GM12864 (cell line): ENCODE data around the gene CPB1.

ENCODE experiments used
- DNase-seq: peaks from one replicate; pipeline ENCODE4 v3.0.0-alpha.2; 2011; ENCODE audit warnings: low read depth
- H3K4me3 ChIP-seq: 2 replicates; pipeline ENCODE4 v1.5.1; 2011; ENCODE audit warnings: mild to moderate bottlenecking, low read depth, low read length, control low read depth
- TF ChIP-seq, protein P1 (sequence below): IDR thresholded peaks from 2 replicates; pipeline ENCODE4 v1.5.1; 2011; ENCODE audit warnings: low read depth, mild to moderate bottlenecking, moderate library complexity, low read length, control low read depth, inconsistent platforms; ENCODE audit errors: missing control alignments

CPB1 gene

GRCh38 chr3:148896062-148896461 is 68.5 kb downstream of the CPB1 start:
- TF ChIP-seq, protein P1, sequence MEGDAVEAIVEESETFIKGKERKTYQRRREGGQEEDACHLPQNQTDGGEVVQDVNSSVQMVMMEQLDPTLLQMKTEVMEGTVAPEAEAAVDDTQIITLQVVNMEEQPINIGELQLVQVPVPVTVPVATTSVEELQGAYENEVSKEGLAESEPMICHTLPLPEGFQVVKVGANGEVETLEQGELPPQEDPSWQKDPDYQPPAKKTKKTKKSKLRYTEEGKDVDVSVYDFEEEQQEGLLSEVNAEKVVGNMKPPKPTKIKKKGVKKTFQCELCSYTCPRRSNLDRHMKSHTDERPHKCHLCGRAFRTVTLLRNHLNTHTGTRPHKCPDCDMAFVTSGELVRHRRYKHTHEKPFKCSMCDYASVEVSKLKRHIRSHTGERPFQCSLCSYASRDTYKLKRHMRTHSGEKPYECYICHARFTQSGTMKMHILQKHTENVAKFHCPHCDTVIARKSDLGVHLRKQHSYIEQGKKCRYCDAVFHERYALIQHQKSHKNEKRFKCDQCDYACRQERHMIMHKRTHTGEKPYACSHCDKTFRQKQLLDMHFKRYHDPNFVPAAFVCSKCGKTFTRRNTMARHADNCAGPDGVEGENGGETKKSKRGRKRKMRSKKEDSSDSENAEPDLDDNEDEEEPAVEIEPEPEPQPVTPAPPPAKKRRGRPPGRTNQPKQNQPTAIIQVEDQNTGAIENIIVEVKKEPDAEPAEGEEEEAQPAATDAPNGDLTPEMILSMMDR = no peak
- no peak for DNase-seq
- no peak overlapping the region for H3K4me3 ChIP-seq

GRCh38 chr3:148901987-148902791 is 74.6 kb downstream of the CPB1 start:
- no peak overlapping the region for H3K4me3 ChIP-seq
- DNase-seq = no peak

DNA sequence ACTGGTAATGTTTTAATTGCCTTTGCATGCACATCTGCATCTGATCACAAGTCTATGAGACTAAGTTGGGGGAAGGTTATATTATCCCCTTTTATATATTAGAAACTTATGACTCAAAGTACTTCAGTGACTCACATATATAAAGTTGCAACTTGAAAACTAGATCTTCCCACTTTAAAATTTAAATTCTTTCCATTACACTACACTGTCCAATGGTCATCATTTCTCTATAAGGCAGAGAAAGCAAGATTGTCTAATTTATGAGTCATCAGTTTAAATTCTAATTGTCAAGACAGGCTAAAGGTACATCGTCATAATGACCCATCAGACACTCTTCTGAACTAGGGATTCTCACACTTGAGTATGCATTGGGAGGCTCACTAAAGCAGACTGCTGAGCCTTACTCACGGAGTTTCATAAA is 75.4 kb downstream of the CPB1 start:
- TF ChIP-seq, protein P1 = no peak
- H3K4me3 ChIP-seq = no peak overlapping the region
- DNase-seq = no peak

More at GRCh38 chr3:148901987-148902791, 74.6 kb downstream of the CPB1 start:
- TF ChIP-seq, protein P1 = no peak

DNA sequence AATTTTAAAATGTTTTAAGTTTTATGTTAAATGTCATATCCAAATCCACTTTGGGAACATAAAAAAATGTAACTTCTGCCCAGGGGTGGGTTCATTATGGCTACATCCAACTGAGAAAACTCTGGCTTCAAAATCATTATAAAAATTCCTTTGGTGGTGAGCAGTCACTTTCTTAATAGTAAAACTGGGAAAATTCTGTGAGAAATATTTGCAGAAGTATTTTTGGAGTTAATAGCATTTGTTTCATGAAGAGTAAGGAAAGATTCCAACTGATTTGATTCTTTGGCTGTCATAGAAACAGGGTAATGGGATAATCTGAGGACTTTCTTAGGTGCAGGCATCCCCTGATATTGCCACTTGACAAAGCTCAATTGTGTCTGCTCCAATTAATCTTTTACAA is 76.3 kb downstream of the CPB1 start:
- TF ChIP-seq, protein P1 = no peak
- H3K4me3 ChIP-seq = no peak overlapping the region
- no peak for DNase-seq

- H3K4me3 ChIP-seq = no peak overlapping the region
- TF ChIP-seq, protein P1 = no peak
- DNase-seq = no peak
Measured at GRCh38 chr3:148906667-148907066, 79.1 kb downstream of the CPB1 start.
